HG02973 (cell line): ENCODE data around the gene ZMYM3.

Experiments
- ATAC-seq: cut with Tn5 transposase; IDR thresholded peaks from one replicate; pipeline ENCODE4 v1.9.1; 2021; ENCODE audit warnings: moderate library complexity; ENCODE audit not compliant: unreplicated experiment

ZMYM3 gene

GRCh38 chrX:71253253-71254091 is 468 bp downstream of the ZMYM3 start:
- no peak for ATAC-seq

GRCh38 chrX:71252221-71252620 is 1.7 kb downstream of the ZMYM3 start:
- no peak for ATAC-seq

- no peak for ATAC-seq
Observed at GRCh38 chrX:71251466-71251973, 2.4 kb downstream of the ZMYM3 start.

GRCh38 chrX:71250841-71251240 is 3.1 kb downstream of the ZMYM3 start:
- no peak for ATAC-seq

- no peak for ATAC-seq
Observed at GRCh38 chrX:71245159-71245558, 8.8 kb downstream of the ZMYM3 start.

- no peak for ATAC-seq
Observed at GRCh38 chrX:71244359-71245128, 9.4 kb downstream of the ZMYM3 start.

GRCh38 chrX:71241301-71241700 is 12.6 kb downstream of the ZMYM3 start:
- no peak for ATAC-seq

- ATAC-seq = no peak
Observed at GRCh38 chrX:71239781-71240180, 14.2 kb downstream of the ZMYM3 start.

GRCh38 chrX:71236836-71237235 is 17.1 kb downstream of the ZMYM3 start:
- no peak for ATAC-seq

GRCh38 chrX:71235482-71235881 is 18.5 kb downstream of the ZMYM3 start:
- no peak for ATAC-seq

GRCh38 chrX:71228063-71228642 is 25.8 kb downstream of the ZMYM3 start:
- no peak for ATAC-seq

- no peak for ATAC-seq
Observed at GRCh38 chrX:71227370-71228062, 26.4 kb downstream of the ZMYM3 start.

- ATAC-seq = no peak
Observed at GRCh38 chrX:71225676-71226075, 28.3 kb downstream of the ZMYM3 start.

GRCh38 chrX:71225009-71225408 is 28.9 kb downstream of the ZMYM3 start:
- no peak for ATAC-seq

- no peak for ATAC-seq
Observed at GRCh38 chrX:71224098-71224708, 29.7 kb downstream of the ZMYM3 start.

GRCh38 chrX:71222929-71223328 is 31.0 kb downstream of the ZMYM3 start, which contains the start of gene GJB1:
TSS of gene GJB1 (plus strand) at chrX:71223224. CDS start at chrX:71223708, 484 bp downstream.
- no peak for ATAC-seq

- ATAC-seq = no peak
Observed at GRCh38 chrX:71221145-71221544, 32.8 kb downstream of the ZMYM3 start.

GRCh38 chrX:71217298-71217697 is 36.6 kb downstream of the ZMYM3 start:
- no peak for ATAC-seq

- no peak for ATAC-seq
Observed at GRCh38 chrX:71216485-71216884, 37.5 kb downstream of the ZMYM3 start.

GRCh38 chrX:71215338-71215912 is 38.5 kb downstream of the ZMYM3 start:
- no peak for ATAC-seq
